H1 (cell line): ENCODE measurements around the gene CHPF2. TPM values are rescaled to one million over a fixed set of nuclear protein-coding genes. Genes with fewer than 3 reads are reported as not detected.

Source experiments
- CTCF ChIA-PET: fragments of 300-600 bp; sonication (Branson Sonifier 250); formaldehyde crosslinking; loops from one replicate; lab custom pipeline; 2021; ENCODE audit not compliant: partially characterized antibody; lab: Charles Lee
- POLR2A ChIA-PET: fragments of 300-600 bp; sonication (Branson Sonifier 250); formaldehyde crosslinking; loops from one replicate; lab custom pipeline; 2021; ENCODE audit warnings: inconsistent platforms; ENCODE audit not compliant: partially characterized antibody; lab: Charles Lee
- DNase-seq, 2 experiments: peaks; one replicate each; pipeline versions ENCODE4 v3.0.0 to v3.0.0-alpha.2; 2010 to 2022; ENCODE audit warnings: low spot score in 2 of 2, low read depth in 1 of 2, mixed read lengths in 1 of 2
- FAIRE-seq: peaks from 2 replicates; lab custom pipeline; 2011; peaks lifted over from hg19 to GRCh38; lab: Jason Lieb, UNC
- H2AFZ ChIP-seq: 2 replicates; pipeline ENCODE4 v1.8.1; 2012; ENCODE audit warnings: low read length, inconsistent platforms
- H2AK5ac ChIP-seq: 2 replicates; pipeline ENCODE4 v1.6.1; 2013; ENCODE audit warnings: low read depth, low read length
- H2BK120ac ChIP-seq: replicated peaks from 2 replicates; pipeline ENCODE3; 2013; ENCODE audit warnings: low read depth, low read length, inconsistent platforms
- H2BK12ac ChIP-seq: 2 replicates; pipeline ENCODE4 v1.6.1; 2013; ENCODE audit warnings: low read depth, low read length
- H2BK15ac ChIP-seq: 2 replicates; pipeline ENCODE4 v1.6.1; 2013; ENCODE audit warnings: low read length
- H2BK20ac ChIP-seq: 2 replicates; pipeline ENCODE4 v1.6.1; 2013; ENCODE audit warnings: low read length
- H2BK5ac ChIP-seq: 2 replicates; pipeline ENCODE4 v1.6.1; 2013; ENCODE audit warnings: low read depth, low read length
- H3K14ac ChIP-seq: 2 replicates; pipeline ENCODE4 v1.6.1; 2013; ENCODE audit warnings: inconsistent platforms; ENCODE audit not compliant: insufficient read length
- H3K18ac ChIP-seq: 2 replicates; pipeline ENCODE4 v1.6.1; 2013; ENCODE audit warnings: low read length; ENCODE audit errors: extremely low read depth
- H3K23ac ChIP-seq: 2 replicates; pipeline ENCODE4 v1.6.1; 2013; ENCODE audit warnings: inconsistent platforms; ENCODE audit not compliant: insufficient read length
- H3K23me2 ChIP-seq: 2 replicates; pipeline ENCODE4 v1.6.1; 2013; ENCODE audit warnings: low read depth, low read length
- H3K27ac ChIP-seq: 2 replicates; pipeline ENCODE4 v1.6.1; 2011; ENCODE audit warnings: low read depth, low read length, inconsistent platforms
- H3K27me3 ChIP-seq, 4 experiments: replicated peaks in 1 of 4; 1 replicate in 1 of 4; 2 replicates in 3 of 4; pipeline versions ENCODE4 v1.6.1 to v1.8.1; 2011 to 2013; ENCODE audit warnings: low read length in 3 of 4, mild to moderate bottlenecking in 3 of 4, inconsistent platforms in 2 of 4, mixed read lengths in 2 of 4, moderate library complexity in 1 of 4; ENCODE audit not compliant: control insufficient read depth in 3 of 4, insufficient read depth in 3 of 4; ENCODE audit errors: extremely low read depth in 1 of 4
- H3K36me3 ChIP-seq, 4 experiments: 2 replicates each; pipeline versions ENCODE4 v1.6.1 to v1.8.1; 2011 to 2013; ENCODE audit warnings: mild to moderate bottlenecking in 4 of 4, low read length in 3 of 4, moderate library complexity in 2 of 4, control low read depth in 1 of 4, inconsistent platforms in 1 of 4; ENCODE audit not compliant: insufficient read depth in 4 of 4, control insufficient read depth in 2 of 4
- H3K4ac ChIP-seq: replicated peaks from 2 replicates; pipeline ENCODE3; 2013; ENCODE audit warnings: low read length, low read depth, mixed read lengths, inconsistent platforms; ENCODE audit not compliant: insufficient read length
- H3K4me1 ChIP-seq, 4 experiments: replicated peaks in 1 of 4; 1 replicate in 1 of 4; 2 replicates in 3 of 4; pipeline versions ENCODE4 v1.6.1 to v1.8.1; 2011 to 2013; ENCODE audit warnings: low read length in 3 of 4, inconsistent platforms in 2 of 4, mixed read lengths in 1 of 4; ENCODE audit not compliant: insufficient read depth in 4 of 4, control insufficient read depth in 3 of 4
- H3K4me2 ChIP-seq, 2 experiments: 2 replicates each; pipeline versions ENCODE4 v1.6.1 to v1.8.1; 2011 to 2013; ENCODE audit warnings: low read depth in 2 of 2, low read length in 2 of 2, control low read depth in 1 of 2, inconsistent platforms in 1 of 2, mild to moderate bottlenecking in 1 of 2; ENCODE audit not compliant: insufficient read depth in 1 of 2
- H3K4me3 ChIP-seq, 4 experiments: fragments of 200-600, 300-600 bp in 1 of 4; sonication (generic), shearing (Covaris generic), sonication (Bioruptor Twin) in 1 of 4; 2 replicates each; pipeline versions ENCODE4 v1.5.1 to v1.8.1; 2011 to 2016; ENCODE audit warnings: low read length in 4 of 4, low read depth in 3 of 4, control low read depth in 2 of 4, inconsistent platforms in 2 of 4, mild to moderate bottlenecking in 2 of 4, mixed read lengths in 1 of 4, moderate library complexity in 1 of 4; ENCODE audit not compliant: insufficient read depth in 2 of 4; ENCODE audit errors: extremely low read depth in 1 of 4
- H3K56ac ChIP-seq: replicated peaks from 2 replicates; pipeline ENCODE3; 2013; ENCODE audit warnings: low read depth, mild to moderate bottlenecking, mixed read lengths, low read length, inconsistent platforms; ENCODE audit not compliant: insufficient read length
- H3K79me1 ChIP-seq: 2 replicates; pipeline ENCODE4 v1.6.1; 2013; ENCODE audit warnings: low read depth, low read length, control low read depth
- H3K79me2 ChIP-seq, 2 experiments: 2 replicates each; pipeline versions ENCODE4 v1.6.1 to v1.8.1; 2012 to 2013; ENCODE audit warnings: low read length in 2 of 2, mild to moderate bottlenecking in 2 of 2, inconsistent platforms in 1 of 2; ENCODE audit not compliant: insufficient read depth in 2 of 2, control insufficient read depth in 1 of 2
- H3K9ac ChIP-seq, 4 experiments: replicated peaks in 1 of 4; 1 replicate in 1 of 4; 2 replicates in 3 of 4; pipeline versions ENCODE4 v1.6.1 to v1.8.1; 2011 to 2013; ENCODE audit warnings: low read depth in 3 of 4, low read length in 3 of 4, control low read depth in 2 of 4, mild to moderate bottlenecking in 2 of 4, moderate library complexity in 2 of 4, inconsistent platforms in 1 of 4; ENCODE audit errors: extremely low read depth in 1 of 4
- H3K9me3 ChIP-seq, 2 experiments: 2 replicates each; pipeline versions ENCODE4 v1.6.1 to v1.8.1; 2012 to 2013; ENCODE audit warnings: mild to moderate bottlenecking in 2 of 2, moderate library complexity in 2 of 2, control low read depth in 1 of 2, inconsistent platforms in 1 of 2, low read depth in 1 of 2, low read length in 1 of 2, mixed read lengths in 1 of 2; ENCODE audit not compliant: insufficient read depth in 2 of 2
- H4K20me1 ChIP-seq, 2 experiments: replicated peaks in 1 of 2; 2 replicates each; pipeline versions ENCODE3 to v1.8.1; 2011 to 2013; ENCODE audit warnings: inconsistent platforms in 2 of 2, low read length in 2 of 2, mild to moderate bottlenecking in 1 of 2; ENCODE audit not compliant: insufficient read depth in 2 of 2, control insufficient read depth in 1 of 2
- H4K5ac ChIP-seq: 2 replicates; pipeline ENCODE4 v1.6.1; 2013; ENCODE audit warnings: low read length, low read depth, mixed read lengths, inconsistent platforms; ENCODE audit not compliant: insufficient read length
- H4K8ac ChIP-seq: 2 replicates; pipeline ENCODE4 v1.8.0; 2013; ENCODE audit warnings: mild to moderate bottlenecking, moderate library complexity, low read length, inconsistent platforms; ENCODE audit not compliant: insufficient read depth; ENCODE audit errors: extremely low read depth
- H4K91ac ChIP-seq: replicated peaks from 2 replicates; pipeline ENCODE3; 2013; ENCODE audit warnings: low read length, mixed read lengths, inconsistent platforms; ENCODE audit not compliant: insufficient read length
- CTCF ChIP-seq, 3 experiments: IDR thresholded peaks; 1 replicate in 2 of 3; 2 replicates in 1 of 3; pipeline versions ENCODE4 v1.5.1 to v1.6.1; 2011; ENCODE audit warnings: low read length in 3 of 3, mild to moderate bottlenecking in 3 of 3, inconsistent platforms in 2 of 3, low read depth in 1 of 3, moderate library complexity in 1 of 3; ENCODE audit not compliant: insufficient read depth in 1 of 3; ENCODE audit errors: control extremely low read depth in 1 of 3
- EP300 ChIP-seq, 2 experiments: IDR thresholded peaks; 1 replicate in 1 of 2; 2 replicates in 1 of 2; pipeline ENCODE4 v1.6.1; 2011 to 2012; ENCODE audit warnings: low read depth in 2 of 2, low read length in 2 of 2, mild to moderate bottlenecking in 2 of 2, borderline replicate concordance in 1 of 2, inconsistent platforms in 1 of 2, moderate library complexity in 1 of 2
- WGBS, 2 experiments: shearing (Covaris generic) in 1 of 2; methylation state at CpG; one replicate each; pipeline versions ENCODE4 v1.1.6 to v1.1.7; 2013 to 2015; ENCODE audit warnings: low lambda C conversion rate in 2 of 2, mixed read lengths in 2 of 2, inconsistent platforms in 1 of 2, low coverage in 1 of 2, missing lambda C conversion rate in 1 of 2; ENCODE audit not compliant: insufficient replicate concordance in 2 of 2, insufficient coverage in 1 of 2, insufficient read length in 1 of 2; ENCODE audit errors: extremely low coverage in 1 of 2, missing lambda C conversion rate in 1 of 2; 5-methylcytosine and 5-hydroxymethylcytosine counted together
- polyA plus RNA-seq, 7 experiments: library from polyadenylated mRNA; depleted of rRNA in 3 of 7; stranded (reverse) in 5 of 7; unstranded in 2 of 7; fragments of >200 nt in 5 of 7; fragments of 200-250 nt in 2 of 7; gene quantifications; 1 replicate in 5 of 7; 2 replicates in 1 of 7; 4 replicates in 1 of 7; pipeline versions ENCODE4 v1.2.1 to v1.2.3, GENCODE V29; 2011 to 2013; ENCODE audit warnings: missing spikeins in 2 of 7, mixed read lengths in 2 of 7
- total RNA-seq: library from RNA; stranded (reverse); fragmentation: NEBNext Ultra II Directional; extraction: Animal tissue kit (Norgen Biotek cat#: 25700); gene quantifications from 2 replicates; pipeline ENCODE4 v1.2.1, GENCODE V29; 2021

Gene CHPF2
- total and polyA plus RNA-seq, 2 of the 8 experiments (the other 6 are each of a cell fraction or from before 2014, with no cell fraction given) = 14.4 to 20.6 TPM

GRCh38 chr7:151223728-151224127, 8.6 kb upstream of the CHPF2 start:
- H4K8ac ChIP-seq = no peak overlapping the region
- no peak overlapping the region for H3K4me3 ChIP-seq
- ChIA-PET POLR2A (interaction anchor here (1.6 kb wide), 2 partner anchors 13 to 37 kb away, joined by 3 to 4 read pairs; partner anchors contain the start of gene H2BK1), CTCF (interaction anchor here (0.6 to 5.9 kb wide), 11 partner anchors 11 to 114 kb away, joined by 3 to 49 read pairs (median 4); no protein-coding TSS in a partner anchor)
- WGBS, 2 experiments = 95% methylated on average over 13 of the region's 14 CpGs; no CpG with 5 or more reads in 1 of the 2 experiments
- no peak for DNase-seq
- peaks cover 0 to 18% of the 10 kb centered on the region in 2 experiments; a peak in 2 of 4 replicates for H3K79me2 ChIP-seq
- no peak overlapping the region for H3K56ac ChIP-seq
- H3K27ac ChIP-seq = no peak overlapping the region
- H4K91ac ChIP-seq = no peak overlapping the region
- H3K14ac ChIP-seq = no peak overlapping the region
- H3K23ac ChIP-seq = no peak overlapping the region
- peaks cover 7% of the 10 kb centered on the region; the same call in 1 of the 2 replicates for H3K79me1 ChIP-seq
- H3K4me1 ChIP-seq = peaks cover 2 to 7% (median 6%) of the 10 kb centered on the region in 4 experiments; a peak in 5 of 7 replicates
- no peak overlapping the region for H2BK5ac ChIP-seq
- H4K20me1 ChIP-seq = peaks cover 0 to 6% of the 10 kb centered on the region in 2 experiments
- no peak overlapping the region for H3K4ac ChIP-seq
- no peak overlapping the region for H2BK120ac ChIP-seq
- no peaks in the 10 kb centered on the region for H3K9me3 ChIP-seq
- H2BK20ac ChIP-seq = no peak overlapping the region
- H2BK15ac ChIP-seq = no peak overlapping the region
- H3K4me2 ChIP-seq = no peak overlapping the region
- no peak overlapping the region for H2AK5ac ChIP-seq
- no peak for TF ChIP-seq EP300 (IDR thresholded peaks at IDR 0.05; ENCODE audit: borderline replicate concordance in 1 of 2, low read depth in 2 of 2, low read length in 2 of 2)
- TF ChIP-seq CTCF (IDR thresholded peaks at IDR 0.05; ENCODE audit: control extremely low read depth in 1 of 3, insufficient read depth in 1 of 3, low read depth in 1 of 3, low read length in 3 of 3) = peak in 1 of 3 experiments; percentile 14; a peak in 1 of 4 replicates
- H3K18ac ChIP-seq = no peak overlapping the region
- no peak overlapping the region for H3K9ac ChIP-seq
- no peak overlapping the region for H4K5ac ChIP-seq
- no peak for FAIRE-seq
- no peak overlapping the region for H2BK12ac ChIP-seq
- no peaks in the 10 kb centered on the region for H3K27me3 ChIP-seq
- peaks cover 22 to 56% (median 46%) of the 10 kb centered on the region in 4 experiments for H3K36me3 ChIP-seq
- H3K23me2 ChIP-seq = peaks cover 11% of the 10 kb centered on the region
- H2AFZ ChIP-seq = no peak overlapping the region
